HUES6 (cell line): ENCODE data around the gene SLC27A1.
A peak's percentile ranks its signal among the peaks of the same experiment; 100 is the strongest.
"Not testable (repeated sequence)": the region's sequence is repeated elsewhere in the genome, so short reads cannot be mapped to it uniquely, and the experiment has no call there.

Experiments used
- H3K27ac ChIP-seq: 2 replicates; pipeline ENCODE4 v1.7.0; 2013; ENCODE audit warnings: low read depth, mild to moderate bottlenecking, low read length, inconsistent platforms
- H3K27me3 ChIP-seq: 2 replicates; pipeline ENCODE4 v1.6.1; 2013; ENCODE audit warnings: low read length; ENCODE audit not compliant: control insufficient read depth, insufficient read depth
- H3K36me3 ChIP-seq: 2 replicates; pipeline ENCODE4 v1.6.1; 2013; ENCODE audit warnings: low read length; ENCODE audit not compliant: control insufficient read depth, insufficient read depth
- H3K4me1 ChIP-seq: 2 replicates; pipeline ENCODE4 v1.6.1; 2013; ENCODE audit warnings: low read length; ENCODE audit not compliant: control insufficient read depth, insufficient read depth
- H3K4me3 ChIP-seq: 2 replicates; pipeline ENCODE4 v1.5.1; 2013; ENCODE audit warnings: low read depth, low read length
- H3K9ac ChIP-seq: one replicate; pipeline ENCODE4 v1.6.1; 2013; ENCODE audit warnings: mild to moderate bottlenecking, low read length
- H3K9me3 ChIP-seq: 2 replicates; pipeline ENCODE4 v1.6.1; 2013; ENCODE audit warnings: low read depth, low read length; ENCODE audit not compliant: control insufficient read depth, insufficient read depth

Gene SLC27A1

GRCh38 chr19:17460372-17461230, 9.7 kb upstream of the SLC27A1 start, which contains the start of gene NXNL1:
TSS of gene NXNL1 (minus strand) at chr19:17460926. CDS start at chr19:17460869, 57 bp downstream.
- Histone ChIP-seq H3K27me3 (peaks cover 23% of the 10 kb centered on the region), H3K36me3 (no peaks in the 10 kb centered on the region), H3K9me3 (no peaks in the 10 kb centered on the region), H3K4me3 (no peak within 1 kb of the TSS), H3K9ac (no peak within 1 kb of the TSS), H3K27ac (no peak within 1 kb of the TSS), H3K4me1 (no peaks in the 10 kb centered on the region)

DNA sequence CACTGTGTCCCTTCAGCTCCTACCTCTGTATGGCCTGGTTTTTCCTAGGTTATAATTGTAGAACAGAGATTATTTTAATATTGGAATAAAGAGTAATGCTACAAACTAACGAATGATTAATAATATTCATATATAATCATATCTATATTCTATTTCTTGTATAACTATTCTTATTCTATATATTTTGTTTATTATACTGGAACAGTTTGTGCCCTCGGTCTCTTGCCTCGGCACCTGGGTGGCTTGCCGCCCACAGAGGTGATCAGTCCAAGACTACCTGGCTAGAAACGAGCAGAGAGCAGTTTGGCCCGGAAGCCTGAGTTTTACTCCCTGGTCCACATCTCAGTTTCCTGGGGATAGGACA, 3.9 kb upstream of the SLC27A1 start:
- Histone ChIP-seq H3K27me3 (peaks cover 14% of the 10 kb centered on the region), H3K4me3 (no peak overlapping the region), H3K36me3 (no peaks in the 10 kb centered on the region), H3K9me3 (no peaks in the 10 kb centered on the region), H3K9ac (no peak overlapping the region), H3K27ac (no peak overlapping the region), H3K4me1 (peaks cover 18% of the 10 kb centered on the region)

GRCh38 chr19:17467471-17468301, 2.6 kb upstream of the SLC27A1 start:
- Histone ChIP-seq H3K27me3 (peaks cover 19% of the 10 kb centered on the region), H3K9ac (no peak overlapping the region), H3K36me3 (no peaks in the 10 kb centered on the region)

GRCh38 chr19:17468302-17469091, 1.8 kb upstream of the SLC27A1 start:
- Histone ChIP-seq H3K9me3 (no peaks in the 10 kb centered on the region), H3K27ac (no peak overlapping the region), H3K4me1 (peaks cover 18% of the 10 kb centered on the region), H3K9ac (peak overlapping the region; percentile 43), H3K4me3 (peak overlapping the region; percentile 80), H3K36me3 (no peaks in the 10 kb centered on the region), H3K27me3 (peaks cover 19% of the 10 kb centered on the region)

More at GRCh38 chr19:17467471-17468301, 2.6 kb upstream of the SLC27A1 start:
- Histone ChIP-seq H3K4me1 (peaks cover 18% of the 10 kb centered on the region), H3K9me3 (no peaks in the 10 kb centered on the region), H3K4me3 (no peak overlapping the region), H3K27ac (no peak overlapping the region)

DNA sequence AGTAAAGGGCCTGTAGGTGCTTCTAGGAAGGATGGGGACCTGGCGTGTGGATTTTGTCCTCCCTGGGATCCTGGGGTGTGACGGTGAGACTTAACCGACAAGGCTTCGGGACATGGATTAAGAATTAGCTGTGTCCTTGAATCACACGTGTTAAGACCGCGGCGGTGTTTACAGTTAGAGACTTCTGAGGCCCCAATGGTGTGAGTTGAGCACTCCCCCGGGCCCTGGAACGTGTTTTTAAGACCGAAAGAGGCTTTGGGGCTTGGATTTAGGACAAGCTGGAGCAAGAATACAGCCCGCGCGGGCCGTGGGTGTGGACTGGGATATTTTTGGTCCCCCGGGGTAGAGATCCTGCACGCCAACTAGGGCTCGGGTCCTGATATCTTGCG, 1.2 kb upstream of the SLC27A1 start:
- H3K4me1 ChIP-seq: peaks cover 18% of the 10 kb centered on the region
- peak overlapping the region; percentile 43 for H3K9ac ChIP-seq
- no peaks in the 10 kb centered on the region for H3K9me3 ChIP-seq
- peak overlapping the region; percentile 80 for H3K4me3 ChIP-seq
- no peak overlapping the region for H3K27ac ChIP-seq
- peaks cover 19% of the 10 kb centered on the region for H3K27me3 ChIP-seq
- H3K36me3 ChIP-seq: no peaks in the 10 kb centered on the region

- Histone ChIP-seq H3K27me3 (peaks cover 19% of the 10 kb centered on the region), H3K9me3 (no peaks in the 10 kb centered on the region), H3K36me3 (no peaks in the 10 kb centered on the region), H3K9ac (peak overlapping the region; percentile 43), H3K4me3 (peak overlapping the region; percentile 80), H3K27ac (no peak overlapping the region), H3K4me1 (peaks cover 18% of the 10 kb centered on the region)
Observed at GRCh38 chr19:17469481-17470067, 750 bp upstream of the SLC27A1 start.

DNA sequence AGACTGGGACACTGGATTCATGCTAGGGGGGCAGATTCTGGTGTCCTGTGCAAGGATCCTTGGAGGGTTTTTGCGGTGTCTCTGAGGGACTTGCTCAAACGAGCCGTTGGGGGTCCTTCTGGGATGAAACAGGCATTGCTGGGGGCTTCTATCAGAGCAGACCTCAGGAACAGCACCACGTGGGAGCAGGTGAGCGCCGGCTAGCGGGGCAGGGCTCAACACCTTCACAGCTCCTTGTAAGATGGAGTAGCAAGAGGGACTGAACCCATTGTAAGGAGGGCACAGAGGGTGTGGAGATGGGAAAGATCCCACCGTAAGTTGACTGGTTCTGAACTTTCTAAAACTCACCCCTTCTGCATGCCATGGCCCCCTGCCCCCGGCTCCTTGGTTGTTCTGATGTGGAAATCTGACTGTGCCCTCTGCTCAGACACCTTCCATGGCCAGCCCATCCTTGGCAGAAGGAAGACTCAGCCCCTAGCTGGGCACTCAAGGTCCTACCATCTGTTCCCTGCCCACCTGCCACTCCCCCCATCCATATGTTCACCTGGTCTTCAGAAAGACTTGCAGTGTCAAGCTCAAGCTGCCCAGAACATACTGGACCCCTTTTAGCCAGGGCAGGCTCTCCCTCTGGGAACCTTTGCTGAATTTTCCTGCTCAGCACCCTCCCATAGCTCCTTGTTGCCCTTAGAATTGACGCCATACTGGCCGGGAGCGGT, 1.2 kb downstream of the SLC27A1 start:
- Histone ChIP-seq H3K27me3 (peaks cover 19% of the 10 kb centered on the region), H3K9ac (no peak overlapping the region), H3K9me3 (no peaks in the 10 kb centered on the region), H3K36me3 (no peaks in the 10 kb centered on the region), H3K27ac (no peak overlapping the region), H3K4me1 (peaks cover 15% of the 10 kb centered on the region), H3K4me3 (peak overlapping the region; percentile 80)

DNA sequence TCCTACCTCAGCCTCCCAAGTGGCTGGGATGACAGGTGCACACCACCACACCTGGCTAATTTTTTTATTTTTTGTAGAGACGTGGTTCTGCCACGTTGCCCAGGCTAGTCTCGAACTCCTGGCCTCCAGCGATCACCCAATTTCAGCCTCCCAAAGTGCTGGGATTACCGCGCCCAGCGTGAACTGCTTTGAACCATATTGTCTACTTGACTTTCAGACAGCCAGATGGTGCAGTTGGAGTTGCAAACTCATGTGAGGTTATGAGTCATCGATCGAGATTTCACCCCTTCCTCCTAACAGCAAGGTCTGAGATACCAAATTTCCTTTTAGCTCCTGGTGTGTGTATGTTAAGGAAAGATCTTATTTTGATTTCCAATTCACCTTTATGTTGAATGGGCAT, 2.7 kb downstream of the SLC27A1 start:
- H3K9ac ChIP-seq: no peak overlapping the region
- no peaks in the 10 kb centered on the region for H3K9me3 ChIP-seq
- no peaks in the 10 kb centered on the region for H3K36me3 ChIP-seq
- no peak overlapping the region for H3K27ac ChIP-seq
- peaks cover 12% of the 10 kb centered on the region for H3K27me3 ChIP-seq
- H3K4me1 ChIP-seq: peaks cover 15% of the 10 kb centered on the region
- no peak overlapping the region for H3K4me3 ChIP-seq

GRCh38 chr19:17475011-17475540, 4.8 kb downstream of the SLC27A1 start:
- not testable (repeated sequence) for H3K9me3 ChIP-seq, H3K36me3 ChIP-seq, H3K27ac ChIP-seq, H3K9ac ChIP-seq, H3K4me1 ChIP-seq, H3K4me3 ChIP-seq
- peaks cover 12% of the 10 kb centered on the region for H3K27me3 ChIP-seq
